8988T (cell line): ENCODE results near the gene MED22.
"Not testable (repeated sequence)": the region's sequence is repeated elsewhere in the genome, so short reads cannot be mapped to it uniquely, and the experiment has no call there.

Experiments used
- DNase-seq: peaks from one replicate; pipeline ENCODE4 v3.0.0; 2011

Gene MED22

GRCh38 chr9:133303266-133304157 lies 44.4 kb downstream of the MED22 start:
- DNase-seq, result no peak

GRCh38 chr9:133301253-133302230 lies 46.4 kb downstream of the MED22 start:
- DNase-seq, result no peak

GRCh38 chr9:133299996-133300395 lies 47.9 kb downstream of the MED22 start:
- DNase-seq, result not testable (repeated sequence)

GRCh38 chr9:133294257-133294656 lies 53.7 kb downstream of the MED22 start:
- DNase-seq, result no peak

- DNase-seq, result no peak
Observed at GRCh38 chr9:133290751-133291302, 57.1 kb downstream of the MED22 start.
